ENCODE measurements around the gene OGDH.

OGDH gene

DNA sequence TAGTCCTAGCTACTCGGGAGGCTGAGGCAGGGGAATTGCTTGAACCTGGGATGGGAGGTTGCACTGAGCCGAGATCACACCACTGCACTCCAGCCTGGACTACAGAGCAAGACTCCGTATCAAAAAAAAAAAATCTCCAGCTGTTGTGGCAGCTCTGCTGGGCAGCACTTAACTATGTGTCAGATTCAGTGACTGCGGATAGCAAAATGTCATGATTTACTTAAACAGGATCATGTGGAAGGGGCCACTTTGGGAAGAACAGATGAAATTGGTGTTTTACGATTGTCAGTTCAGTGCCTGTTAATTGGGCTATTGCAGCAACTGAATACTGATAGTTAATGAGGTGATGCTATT is 15.3 kb downstream of the OGDH start:
- no peak for DNase-seq

DNA sequence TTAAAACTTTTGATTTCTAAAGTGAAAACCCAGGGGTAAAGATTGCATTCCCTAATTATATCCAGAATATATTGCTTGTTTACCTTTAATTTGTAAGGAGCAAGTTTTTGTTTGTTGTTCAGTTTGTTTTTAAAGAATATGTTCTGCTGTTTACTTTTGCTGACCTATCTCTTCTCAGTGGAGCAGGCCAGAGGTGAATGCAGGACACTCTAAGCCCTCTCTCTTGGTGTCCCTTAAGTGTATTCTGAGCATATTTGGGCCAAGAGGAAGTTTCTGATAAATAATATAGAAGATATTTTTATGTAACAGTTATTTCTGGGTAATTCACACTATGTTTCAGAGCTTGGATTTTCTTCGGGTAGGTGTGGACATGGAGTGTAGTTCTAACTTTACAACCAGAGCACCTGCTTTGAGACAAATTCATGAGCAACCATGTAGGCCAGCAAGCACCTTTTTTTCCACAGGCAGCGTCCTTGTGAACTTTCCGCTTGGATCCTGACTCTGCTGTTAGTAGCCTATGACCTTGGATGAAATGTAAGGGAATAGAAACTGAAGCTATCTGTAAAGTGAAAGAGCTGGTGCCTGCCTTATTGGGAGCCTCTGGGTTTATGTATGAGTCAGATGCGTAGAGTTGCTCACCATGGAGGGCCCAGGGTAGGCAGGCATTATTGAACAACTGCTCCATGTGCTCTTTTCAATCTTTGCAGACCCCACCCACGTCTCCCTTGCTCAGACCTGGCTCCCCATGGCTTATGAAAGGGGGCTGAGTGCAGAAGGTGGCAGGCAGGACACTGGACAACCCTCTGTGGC is 16.1 kb downstream of the OGDH start:
- no peak for DNase-seq

DNA sequence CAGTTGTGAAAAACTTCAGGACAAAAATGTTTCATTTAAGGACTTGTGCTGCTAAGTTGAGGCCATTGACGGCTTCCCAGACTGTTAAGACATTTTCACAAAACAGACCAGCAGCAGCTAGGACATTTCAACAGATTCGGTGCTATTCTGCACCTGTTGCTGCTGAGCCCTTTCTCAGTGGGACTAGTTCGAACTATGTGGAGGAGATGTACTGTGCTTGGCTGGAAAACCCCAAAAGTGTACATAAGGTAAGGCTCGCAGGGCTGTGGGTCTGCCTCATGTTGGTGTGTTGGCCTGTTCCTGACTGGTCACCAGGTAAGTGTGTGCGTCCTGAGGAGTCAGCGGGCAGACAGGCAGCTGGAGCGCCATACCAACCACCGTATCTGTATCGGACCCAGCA is 17.9 kb downstream of the OGDH start:
- no peak for DNase-seq

DNA sequence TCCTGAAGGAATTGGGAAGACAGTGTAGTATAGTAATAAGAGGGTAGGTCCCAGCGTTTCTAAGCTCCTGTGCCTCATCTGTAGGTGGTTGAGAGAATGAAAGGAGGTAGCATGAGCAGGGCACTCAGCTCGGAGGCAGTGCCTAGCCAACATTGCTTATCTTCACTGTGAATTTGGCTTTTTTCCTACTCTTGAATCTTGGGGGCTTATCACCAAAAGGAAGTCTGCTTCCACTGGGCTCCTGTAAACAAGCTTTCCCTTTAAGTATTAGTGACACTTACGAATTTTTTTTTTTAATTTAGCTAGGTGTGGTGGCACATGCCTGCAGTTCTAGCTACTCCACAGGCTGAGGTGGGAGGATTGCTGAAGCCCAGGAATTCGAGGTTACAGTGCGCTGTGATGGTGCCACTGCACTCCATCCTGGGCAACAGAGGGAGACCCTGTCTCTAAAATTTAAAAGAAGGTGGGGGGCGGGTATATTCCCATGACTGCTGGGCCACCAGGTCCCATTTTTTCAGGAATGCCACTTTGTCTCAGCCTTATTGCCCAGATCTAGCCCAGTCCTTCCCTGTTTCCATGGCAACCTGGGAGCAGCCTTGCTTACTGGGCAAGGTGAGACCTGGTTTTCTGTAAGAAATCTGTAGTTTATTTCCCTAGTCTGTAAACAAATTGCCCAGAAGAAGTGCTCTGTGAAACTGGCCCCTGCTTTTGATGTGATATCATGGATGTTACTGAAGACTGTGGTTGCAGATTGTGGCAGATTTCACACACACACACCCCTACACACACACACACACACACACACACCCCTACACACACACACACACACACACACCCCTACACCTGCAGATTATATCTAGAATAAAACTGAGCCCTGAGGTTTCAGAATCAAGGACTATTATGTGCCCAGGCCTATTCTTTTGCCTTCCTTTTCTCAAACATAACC is 19.4 kb downstream of the OGDH start:
- no peak for DNase-seq

DNA sequence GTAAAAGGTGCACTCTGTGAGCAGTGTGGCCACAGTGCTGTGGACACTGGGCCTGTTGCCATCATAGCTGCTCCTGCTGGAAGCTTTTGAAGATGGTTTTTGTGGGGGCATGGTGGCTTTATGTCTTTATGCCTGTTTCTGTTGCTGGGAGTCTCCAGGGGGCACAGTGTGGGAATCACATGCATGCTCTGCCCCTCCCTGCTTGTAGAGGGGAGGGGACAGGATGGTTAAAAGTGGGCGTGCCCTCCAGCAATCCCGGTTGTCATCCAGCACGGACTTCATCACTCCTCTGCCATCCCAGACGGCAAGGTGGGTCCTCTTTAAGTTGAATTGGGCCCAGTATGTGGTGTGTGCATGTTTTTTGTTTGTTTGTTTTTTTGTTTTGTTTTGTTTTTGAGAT is 20.2 kb downstream of the OGDH start:
- no peak for DNase-seq

DNA sequence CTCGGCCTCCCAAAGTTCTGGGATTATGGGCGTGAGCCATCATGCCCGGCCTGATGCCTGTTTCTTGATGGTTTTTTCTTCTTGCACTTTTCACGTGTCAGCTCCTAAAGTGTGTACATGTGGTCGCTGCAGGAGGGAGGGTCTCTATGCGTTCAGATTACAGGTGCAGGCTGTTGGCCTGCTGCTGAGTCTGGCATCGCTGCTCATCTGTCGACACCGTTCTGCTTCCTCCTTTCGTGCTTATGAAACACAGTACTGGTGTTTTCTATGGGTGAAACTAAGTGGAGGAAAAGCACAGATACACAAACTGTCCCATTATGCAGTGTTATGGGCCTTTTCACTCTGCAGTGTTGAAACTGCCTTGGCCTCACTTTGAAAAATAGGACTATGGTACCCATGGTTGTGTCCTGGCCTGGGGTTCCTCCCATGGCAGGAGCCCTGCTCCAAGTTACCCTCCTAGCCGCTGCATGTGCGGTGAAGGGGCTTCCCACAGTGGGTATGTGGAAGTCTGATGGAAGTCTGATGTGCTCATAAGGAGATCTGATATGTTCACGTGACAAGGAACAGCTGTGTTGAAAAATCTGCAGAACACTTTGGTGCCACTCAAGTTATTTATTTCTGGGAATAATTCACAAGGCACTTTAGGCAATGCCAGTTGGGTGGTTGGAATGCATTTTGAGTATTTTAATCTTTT is 23.5 kb downstream of the OGDH start:
- no peak for DNase-seq

DNA sequence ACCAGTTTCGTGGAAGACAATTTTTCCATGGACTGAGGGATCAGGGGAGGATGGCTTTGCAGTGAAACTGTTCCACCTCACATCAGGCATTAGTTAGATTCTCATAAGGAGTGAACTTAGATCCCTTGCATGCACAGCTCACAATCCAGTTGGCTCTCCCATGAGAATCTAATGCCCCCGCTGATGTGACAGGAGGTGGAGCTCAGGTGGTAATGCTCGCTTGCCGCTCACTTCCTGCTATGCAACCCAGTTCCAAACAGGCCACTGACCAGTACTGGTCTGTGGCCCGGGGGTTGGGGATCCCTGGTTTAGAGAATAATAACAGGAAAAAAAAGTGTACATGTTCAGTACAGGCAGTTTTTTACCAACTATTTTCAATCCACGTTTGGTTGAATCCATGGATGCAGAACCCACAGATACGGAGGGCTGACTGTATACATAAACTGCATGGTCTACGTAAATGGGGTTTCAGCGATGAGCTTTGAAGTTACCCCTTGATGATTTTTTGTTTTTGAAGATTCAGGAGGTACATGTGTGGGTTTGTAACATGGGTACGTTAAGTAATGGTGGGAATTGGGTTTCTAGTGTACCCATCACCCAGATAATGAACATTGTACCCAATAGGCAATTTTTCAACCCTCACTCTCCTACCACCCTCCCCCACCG is 24.5 kb downstream of the OGDH start:
- no peak for DNase-seq

DNA sequence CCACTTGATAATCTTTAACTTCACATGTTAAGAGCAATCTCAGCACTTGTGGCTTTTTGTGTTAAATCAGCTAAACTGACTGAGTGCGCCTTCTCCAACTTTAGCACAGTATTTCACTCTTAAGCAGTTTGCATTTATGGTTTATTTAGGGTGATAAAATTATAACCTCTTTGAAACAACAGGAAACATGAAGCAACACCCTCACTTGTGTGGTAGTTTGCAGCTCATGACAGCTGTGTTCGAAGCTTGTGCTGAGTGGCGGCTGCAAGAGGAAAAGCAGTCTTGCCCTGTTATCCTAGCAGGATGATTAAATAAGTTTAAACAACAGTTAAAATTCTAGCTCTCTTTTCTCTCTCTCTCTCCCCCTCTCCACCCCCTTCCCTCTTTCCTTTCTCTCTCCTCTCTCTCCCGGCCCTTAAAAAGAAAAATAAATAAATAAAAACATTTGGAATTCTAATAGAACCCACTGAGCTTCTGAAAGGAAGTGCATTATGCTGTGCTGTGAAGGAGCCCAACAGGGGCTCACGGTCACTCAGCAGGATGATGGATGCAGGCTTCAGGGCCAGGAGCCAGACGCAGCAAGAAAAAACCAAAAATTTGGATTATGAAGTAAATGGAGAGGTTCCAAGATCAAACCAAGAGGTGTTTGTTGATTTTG is 25.2 kb downstream of the OGDH start:
- no peak for DNase-seq

DNA sequence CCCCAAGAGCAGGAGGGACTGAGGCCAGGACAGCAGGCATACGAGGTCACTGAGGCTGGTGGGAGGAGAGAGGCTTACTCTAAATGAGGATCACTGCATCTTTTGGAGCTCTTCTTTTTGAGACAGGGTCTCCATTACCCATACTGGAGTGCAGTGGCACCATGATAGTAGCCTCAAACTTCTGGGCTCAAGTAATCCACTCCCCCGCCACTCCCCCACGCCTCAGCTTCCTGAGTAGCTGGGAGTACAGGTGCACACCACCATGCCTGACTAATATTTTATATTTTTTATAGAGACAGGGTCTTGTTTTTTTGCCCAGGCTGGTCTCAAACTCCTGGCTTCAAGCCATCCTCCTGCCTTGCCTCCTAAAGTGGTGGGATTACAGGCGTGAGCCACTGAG is 25.8 kb downstream of the OGDH start:
- DNase-seq, result no peak

DNA sequence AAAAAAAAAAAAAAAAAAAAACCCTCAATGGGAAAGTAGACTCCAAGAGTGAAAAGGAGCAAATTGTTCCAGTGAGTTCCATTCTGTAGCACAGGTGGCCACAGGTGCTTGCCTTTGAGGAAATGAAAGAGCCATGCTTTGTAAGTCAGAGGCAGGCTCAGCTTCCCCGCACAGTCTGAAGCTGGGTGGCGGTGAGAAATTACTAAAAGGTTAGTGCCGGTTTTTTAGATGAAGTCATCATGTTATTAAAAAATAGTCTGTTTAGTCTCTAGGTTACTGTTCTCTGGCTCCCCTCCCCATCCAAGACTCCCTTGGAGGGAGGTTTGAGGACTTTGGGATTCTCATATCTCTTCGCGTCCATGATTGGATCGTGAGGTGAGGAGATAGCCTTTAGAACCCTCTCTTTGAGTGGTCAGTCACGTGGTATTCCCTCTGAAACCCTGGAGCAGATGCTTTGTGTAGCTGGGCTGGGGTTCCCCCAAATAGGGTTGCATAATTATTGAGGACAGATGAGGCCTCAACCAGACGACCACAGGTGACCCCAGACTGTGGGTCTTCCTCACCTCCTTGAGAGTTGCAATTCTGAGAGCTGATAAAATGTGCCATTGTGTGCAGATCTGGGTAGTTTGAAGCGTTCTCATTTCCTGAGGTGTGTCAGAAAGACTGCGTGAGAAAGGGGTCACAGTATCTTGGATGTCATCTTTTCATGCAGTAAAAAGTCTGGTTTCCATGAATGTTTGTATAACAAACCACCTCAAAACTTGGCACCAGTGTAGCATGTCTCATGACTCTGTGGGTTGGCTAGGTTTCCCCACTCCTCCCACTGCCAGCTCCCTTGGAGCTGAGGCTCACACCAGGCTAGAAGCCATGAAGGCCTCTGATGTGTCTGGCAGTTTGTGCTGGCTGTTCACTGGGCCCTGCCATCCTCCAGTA is 27.1 kb downstream of the OGDH start:
- DNase-seq, result peak; percentile 70

DNA sequence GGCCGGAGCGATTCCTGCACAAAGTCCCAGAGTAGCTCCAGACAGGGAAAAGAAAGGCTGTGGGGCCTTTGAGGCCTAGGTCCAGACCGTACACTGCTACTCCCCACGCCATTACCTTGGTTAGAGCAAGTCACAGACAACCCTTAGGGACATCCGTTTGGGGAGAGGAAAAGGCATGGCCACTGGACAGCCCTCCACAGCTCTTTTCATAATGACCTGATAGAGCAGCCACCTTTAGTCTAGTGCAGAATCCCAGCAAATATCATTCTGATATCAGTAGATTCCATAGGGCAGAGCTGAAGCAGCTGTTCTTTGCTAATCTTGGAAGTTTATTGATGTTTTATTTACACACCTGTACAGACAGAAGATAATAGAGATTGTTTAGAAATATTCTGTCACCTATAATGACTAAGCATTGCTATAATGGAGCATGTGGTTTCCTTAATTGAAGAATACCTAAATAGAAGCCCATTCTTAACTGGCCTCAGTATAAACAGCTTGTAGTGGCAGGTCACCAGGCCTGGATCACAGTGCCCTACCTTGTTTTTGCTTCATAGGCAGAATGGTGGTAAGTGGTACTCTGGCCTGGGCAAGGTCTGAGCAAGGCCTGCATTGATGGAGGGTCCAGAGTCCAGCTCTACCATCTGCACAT is 27.9 kb downstream of the OGDH start:
- no peak for DNase-seq

DNA sequence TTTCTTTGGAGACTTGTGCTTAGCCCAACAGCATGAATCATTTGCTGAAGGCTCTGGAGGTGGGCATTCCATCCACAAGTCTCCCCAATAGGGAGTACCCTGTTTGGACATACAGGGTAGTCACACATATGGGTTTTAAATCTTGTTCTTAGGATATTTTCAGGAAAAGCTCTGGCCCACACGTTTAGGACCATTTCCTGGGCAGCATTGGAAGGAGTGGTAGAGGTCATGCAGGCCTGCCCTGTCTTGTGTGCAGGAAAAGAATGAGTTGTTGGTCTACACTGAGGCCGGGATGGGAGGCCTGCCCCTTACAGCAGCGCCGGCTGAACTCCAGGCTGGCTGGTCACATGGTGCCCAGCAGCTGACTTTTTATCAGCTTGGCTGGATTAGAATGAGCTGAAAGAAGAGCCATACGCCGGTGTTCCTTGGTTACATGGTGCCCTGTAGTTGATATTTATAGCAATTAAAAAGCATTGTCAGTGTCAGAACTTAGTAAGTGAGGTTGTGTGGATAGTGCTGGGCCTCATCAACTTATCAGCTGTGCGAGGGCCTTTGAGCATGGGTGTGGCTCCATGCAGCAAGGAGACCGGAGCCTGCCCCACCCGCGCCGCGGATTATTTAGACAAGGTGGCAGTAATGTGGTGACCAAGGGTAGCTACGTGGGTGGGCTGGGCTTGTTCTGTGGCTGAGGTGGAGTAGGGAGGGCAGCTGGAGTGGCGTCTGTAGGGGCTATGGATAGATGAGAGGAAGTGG is 28.6 kb downstream of the OGDH start:
- DNase-seq, result no peak

DNA sequence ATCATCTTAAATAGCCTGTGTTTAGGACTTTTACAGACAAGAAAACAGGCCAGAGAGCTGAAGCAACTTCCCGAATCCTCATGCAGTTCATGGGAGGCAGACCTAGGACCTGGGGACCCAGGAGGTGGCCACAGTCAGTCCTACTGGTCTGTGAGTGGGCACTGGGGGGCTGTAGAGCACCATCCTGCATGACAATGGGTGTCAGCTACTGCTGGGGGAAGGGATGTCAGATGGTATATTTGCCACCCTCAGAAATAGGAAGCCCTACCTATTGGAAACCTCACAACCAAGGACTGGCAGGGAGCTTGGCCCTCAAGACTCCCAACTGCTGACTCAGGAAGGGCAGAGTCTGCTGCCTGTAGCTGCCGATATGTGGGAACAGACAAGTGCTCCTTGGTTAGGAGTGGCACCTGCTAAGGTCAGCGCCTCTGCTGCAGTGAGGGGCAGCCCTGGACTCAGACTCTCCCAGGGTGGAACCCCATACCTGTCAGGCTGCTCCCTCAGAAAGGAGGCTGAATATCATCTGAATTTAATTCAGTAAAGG is 29.7 kb downstream of the OGDH start:
- no peak for DNase-seq

DNA sequence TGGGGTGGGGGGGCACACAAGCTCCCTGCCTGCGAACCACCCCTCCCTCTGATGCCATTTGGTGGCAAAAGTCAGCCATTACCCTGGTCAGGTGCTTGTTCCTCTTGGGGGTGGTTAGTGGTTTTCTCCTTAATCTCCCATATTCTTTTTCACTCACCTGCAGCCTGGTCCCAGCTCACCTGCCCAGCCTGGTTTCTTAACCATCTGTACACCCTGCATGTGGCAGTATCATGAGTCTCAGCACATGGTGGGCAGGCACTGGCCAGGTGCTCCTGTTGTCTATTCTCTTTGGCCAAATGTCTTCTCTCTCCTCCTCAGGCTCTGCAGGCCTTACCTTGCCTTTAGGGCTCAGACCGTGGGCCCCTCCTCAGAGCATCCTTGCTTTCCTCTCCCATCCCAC is 30.5 kb downstream of the OGDH start:
- no peak for DNase-seq

DNA sequence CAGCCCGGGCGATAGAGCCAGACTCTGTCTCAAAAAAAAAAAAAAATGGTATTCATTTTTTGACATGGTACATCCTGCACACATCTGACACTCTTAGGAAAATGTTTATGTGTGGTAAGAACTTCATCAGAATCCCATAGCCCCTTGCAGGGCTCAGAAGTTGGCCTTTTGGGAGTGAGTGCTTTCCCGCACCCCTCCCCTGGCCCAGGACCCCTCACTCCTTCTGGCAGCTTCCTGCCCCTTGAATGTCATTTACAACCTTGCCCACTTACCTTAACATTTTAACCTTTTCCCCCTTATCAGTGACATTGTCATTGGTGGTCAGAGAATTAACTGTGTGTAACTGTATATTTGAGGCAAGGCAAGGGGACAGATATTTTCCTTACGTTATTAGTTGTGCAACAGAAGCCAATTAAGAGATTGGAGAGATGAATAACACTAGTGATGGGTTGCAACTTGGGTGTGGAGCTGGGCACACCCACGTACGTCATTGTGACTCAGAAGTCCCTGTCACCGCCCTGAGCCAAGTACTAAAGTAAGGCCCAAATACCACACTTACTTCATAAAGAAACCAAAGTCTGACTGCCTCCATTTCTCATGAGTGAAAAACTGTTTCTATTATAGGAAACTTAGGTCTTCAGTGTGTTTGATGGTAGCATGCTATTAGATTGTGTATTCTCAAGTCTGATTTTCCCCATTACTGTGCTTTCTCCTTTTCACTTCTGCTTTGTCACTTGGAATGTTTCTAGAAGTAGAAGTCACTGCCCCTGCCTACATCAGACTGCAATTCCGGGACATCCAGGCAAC is 31.6 kb downstream of the OGDH start:
- DNase-seq, result peak; percentile 7

DNA sequence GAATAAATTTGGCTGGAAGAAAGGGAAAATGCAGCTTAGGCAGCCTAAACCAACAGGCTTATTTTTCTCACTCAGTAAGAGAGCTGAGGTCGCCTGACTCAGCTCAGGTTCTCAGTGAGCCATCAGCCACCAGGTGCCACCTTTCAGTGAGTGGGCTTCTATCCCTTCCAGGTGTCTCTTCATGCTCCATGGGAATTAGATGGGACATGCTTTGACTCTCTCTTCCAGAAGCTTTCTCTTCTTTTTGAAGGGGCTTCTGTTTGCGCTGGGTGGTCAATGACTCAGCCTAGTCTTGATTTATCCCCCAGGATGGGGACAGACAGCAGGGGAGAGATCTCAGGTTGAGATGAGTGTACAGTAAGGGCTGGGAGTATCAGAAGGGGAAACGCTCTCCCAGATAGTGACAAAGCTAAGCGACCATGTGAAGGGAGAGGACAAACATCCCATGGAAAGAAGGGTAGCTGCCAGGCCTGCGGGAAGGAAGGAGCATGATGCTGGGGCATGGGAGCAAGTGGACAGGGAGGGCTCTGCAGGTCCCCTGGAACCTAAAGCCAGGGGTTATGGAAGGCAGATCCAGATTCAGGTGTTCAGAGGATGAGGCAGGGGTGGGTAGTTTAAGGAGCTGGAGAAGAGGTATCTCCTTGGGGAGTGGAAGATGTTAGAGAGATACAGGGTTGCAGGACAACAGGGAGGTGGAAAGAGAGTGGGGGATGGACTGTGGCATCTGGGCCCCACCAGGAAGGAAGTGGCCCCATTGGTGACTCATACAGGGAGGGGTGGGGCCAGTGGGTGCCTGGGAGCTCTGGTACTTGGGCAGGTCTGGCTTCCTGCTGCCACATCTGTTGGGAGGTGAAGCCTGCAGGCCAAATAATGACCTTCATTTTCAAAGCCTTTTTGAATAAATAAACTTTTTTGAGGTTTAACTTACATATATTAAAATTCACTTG is 32.5 kb downstream of the OGDH start:
- DNase-seq, result no peak

DNA sequence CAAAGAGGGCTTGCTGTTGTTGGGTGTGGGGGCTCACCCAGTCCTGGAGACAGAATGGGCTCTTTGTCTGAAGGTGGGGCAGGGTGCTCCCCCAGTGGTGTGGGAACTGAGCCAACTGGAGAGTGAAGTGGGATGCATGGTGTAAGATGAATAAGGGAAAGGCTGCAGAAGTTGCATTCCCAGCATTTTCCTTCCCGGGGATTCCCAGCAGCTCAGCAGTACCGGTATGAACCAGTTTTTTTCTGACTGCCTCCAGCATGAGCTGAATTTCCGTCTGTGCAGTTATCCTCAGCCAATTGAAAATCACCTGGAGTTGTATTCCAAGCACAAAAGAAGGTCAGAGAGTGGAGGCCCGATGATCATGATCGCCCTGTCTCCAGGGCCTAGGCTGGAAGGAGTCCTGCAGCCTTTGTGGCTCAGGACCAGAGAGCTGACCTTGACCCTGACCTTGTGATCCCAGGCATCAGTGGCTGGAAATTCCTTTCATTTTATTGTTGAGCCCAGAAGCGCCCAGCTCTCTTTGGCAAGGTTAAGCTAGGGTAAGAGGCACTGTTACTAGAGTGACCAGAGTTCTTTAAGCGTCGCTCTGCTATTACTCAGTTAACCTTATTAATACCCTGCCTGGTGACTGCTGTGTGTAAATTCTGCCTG is 33.4 kb downstream of the OGDH start:
- DNase-seq, result peak; percentile 34
